DOHH2 (cell line): ENCODE results near the gene TRERF1.

Experiments
- H3F3A ChIP-seq: fragments of 200-600 bp; sonication (generic), shearing (Covaris generic); 2 replicates; pipeline ENCODE4 v1.6.0; 2016; ENCODE audit warnings: antibody characterized with exemption, mild to moderate bottlenecking; ENCODE audit not compliant: control insufficient read depth, insufficient read depth
- H3K27ac ChIP-seq: fragments of 200-600 bp; sonication (generic); 2 replicates; pipeline ENCODE4 v1.5.1; 2014; ENCODE audit warnings: low read depth, mild to moderate bottlenecking, low read length, moderate library complexity
- H3K27me3 ChIP-seq: fragments of 200-600 bp; sonication (generic); 2 replicates; pipeline ENCODE4 v1.6.1; 2014; ENCODE audit warnings: mild to moderate bottlenecking, low read length, mixed read lengths; ENCODE audit not compliant: control insufficient read depth
- H3K36me3 ChIP-seq: fragments of 200-600 bp; sonication (generic); 2 replicates; pipeline ENCODE4 v1.6.1; 2014; ENCODE audit warnings: mild to moderate bottlenecking, low read length, moderate library complexity, mixed read lengths; ENCODE audit not compliant: control insufficient read depth
- H3K4me1 ChIP-seq: fragments of 200-600 bp; sonication (generic); 2 replicates; pipeline ENCODE4 v1.6.1; 2014; ENCODE audit warnings: mild to moderate bottlenecking, low read length, mixed read lengths; ENCODE audit not compliant: control insufficient read depth
- H3K4me2 ChIP-seq: fragments of 200-600 bp; sonication (generic); 2 replicates; pipeline ENCODE4 v1.6.0; 2014; ENCODE audit warnings: mild to moderate bottlenecking, low read length, moderate library complexity
- H3K4me3 ChIP-seq: fragments of 200-600 bp; sonication (generic); 2 replicates; pipeline ENCODE4 v1.5.1; 2014; ENCODE audit warnings: mild to moderate bottlenecking, low read length, mixed read lengths
- H3K79me2 ChIP-seq: fragments of 200-600 bp; sonication (generic); 2 replicates; pipeline ENCODE4 v1.6.1; 2014; ENCODE audit warnings: mild to moderate bottlenecking, low read length, mixed read lengths; ENCODE audit not compliant: control insufficient read depth
- H3K9me2 ChIP-seq: fragments of 200-600 bp; sonication (generic); replicated peaks from 2 replicates; pipeline ENCODE4 v1.6.1; 2014; ENCODE audit warnings: mild to moderate bottlenecking, low read length, mixed read lengths; ENCODE audit not compliant: control insufficient read depth
- H3K9me3 ChIP-seq: fragments of 200-600 bp; sonication (generic); 2 replicates; pipeline ENCODE4 v1.6.1; 2014; ENCODE audit warnings: antibody characterized with exemption, low read length, mixed read lengths; ENCODE audit not compliant: control insufficient read depth, insufficient read depth
- H4K20me1 ChIP-seq: fragments of 200-600 bp; sonication (generic); 2 replicates; pipeline ENCODE4 v1.6.0; 2014; ENCODE audit warnings: low read depth, mild to moderate bottlenecking, antibody characterized with exemption, low read length, moderate library complexity; ENCODE audit not compliant: control insufficient read depth, insufficient read depth
- EZH2phosphoT487 ChIP-seq: fragments of 200-600 bp; sonication (generic); IDR thresholded peaks from 2 replicates; pipeline ENCODE4 v1.6.1; 2017; ENCODE audit warnings: borderline replicate concordance, mild to moderate bottlenecking, antibody characterized with exemption, low read length, moderate library complexity, mixed read lengths
- TF ChIP-seq, protein P1 (sequence below): fragments of 200-600 bp; sonication (generic); IDR thresholded peaks from one replicate; pipeline ENCODE4 v1.5.1; 2014; ENCODE audit warnings: antibody characterized with exemption, mild to moderate bottlenecking, low read depth, low read length; ENCODE audit not compliant: poor library complexity, severe bottlenecking

The TRERF1 gene

GRCh38 chr6:42321976-42322375, 129.8 kb downstream of the TRERF1 start:
- H3K79me2 ChIP-seq = peaks cover 48% of the 10 kb centered on the region
- no peak overlapping the region for H3K27ac ChIP-seq
- peaks cover 3% of the 10 kb centered on the region; the same call in 1 of the 2 replicates for H4K20me1 ChIP-seq

GRCh38 chr6:42320762-42321161, 131.0 kb downstream of the TRERF1 start:
- H3K4me3 ChIP-seq = no peak overlapping the region
- H4K20me1 ChIP-seq = peaks cover 3% of the 10 kb centered on the region; the same call in 1 of the 2 replicates
- peaks cover 23% of the 10 kb centered on the region for H3K4me1 ChIP-seq
- no peaks in the 10 kb centered on the region for H3K27me3 ChIP-seq
- no peak overlapping the region for H3K27ac ChIP-seq
- H3K9me3 ChIP-seq = no peaks in the 10 kb centered on the region
- no peaks in the 10 kb centered on the region for H3K36me3 ChIP-seq
- TF ChIP-seq, protein P1, sequence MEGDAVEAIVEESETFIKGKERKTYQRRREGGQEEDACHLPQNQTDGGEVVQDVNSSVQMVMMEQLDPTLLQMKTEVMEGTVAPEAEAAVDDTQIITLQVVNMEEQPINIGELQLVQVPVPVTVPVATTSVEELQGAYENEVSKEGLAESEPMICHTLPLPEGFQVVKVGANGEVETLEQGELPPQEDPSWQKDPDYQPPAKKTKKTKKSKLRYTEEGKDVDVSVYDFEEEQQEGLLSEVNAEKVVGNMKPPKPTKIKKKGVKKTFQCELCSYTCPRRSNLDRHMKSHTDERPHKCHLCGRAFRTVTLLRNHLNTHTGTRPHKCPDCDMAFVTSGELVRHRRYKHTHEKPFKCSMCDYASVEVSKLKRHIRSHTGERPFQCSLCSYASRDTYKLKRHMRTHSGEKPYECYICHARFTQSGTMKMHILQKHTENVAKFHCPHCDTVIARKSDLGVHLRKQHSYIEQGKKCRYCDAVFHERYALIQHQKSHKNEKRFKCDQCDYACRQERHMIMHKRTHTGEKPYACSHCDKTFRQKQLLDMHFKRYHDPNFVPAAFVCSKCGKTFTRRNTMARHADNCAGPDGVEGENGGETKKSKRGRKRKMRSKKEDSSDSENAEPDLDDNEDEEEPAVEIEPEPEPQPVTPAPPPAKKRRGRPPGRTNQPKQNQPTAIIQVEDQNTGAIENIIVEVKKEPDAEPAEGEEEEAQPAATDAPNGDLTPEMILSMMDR = no peak
- TF ChIP-seq EZH2phosphoT487 = no peak
- no peaks in the 10 kb centered on the region; the same call in 1 of the 2 replicates for H3F3A ChIP-seq
- H3K79me2 ChIP-seq = peaks cover 44% of the 10 kb centered on the region
- no peak overlapping the region for H3K4me2 ChIP-seq
- no peaks in the 10 kb centered on the region for H3K9me2 ChIP-seq

More at GRCh38 chr6:42321976-42322375, 129.8 kb downstream of the TRERF1 start:
- TF ChIP-seq, protein P1 = no peak
- no peak for TF ChIP-seq EZH2phosphoT487
- H3F3A ChIP-seq = no peaks in the 10 kb centered on the region; the same call in 1 of the 2 replicates
- H3K9me3 ChIP-seq = no peaks in the 10 kb centered on the region
- no peaks in the 10 kb centered on the region for H3K9me2 ChIP-seq
- no peak overlapping the region for H3K4me3 ChIP-seq
- H3K27me3 ChIP-seq = no peaks in the 10 kb centered on the region
- H3K4me1 ChIP-seq = peaks cover 16% of the 10 kb centered on the region
- no peaks in the 10 kb centered on the region for H3K36me3 ChIP-seq
- no peak overlapping the region for H3K4me2 ChIP-seq

DNA sequence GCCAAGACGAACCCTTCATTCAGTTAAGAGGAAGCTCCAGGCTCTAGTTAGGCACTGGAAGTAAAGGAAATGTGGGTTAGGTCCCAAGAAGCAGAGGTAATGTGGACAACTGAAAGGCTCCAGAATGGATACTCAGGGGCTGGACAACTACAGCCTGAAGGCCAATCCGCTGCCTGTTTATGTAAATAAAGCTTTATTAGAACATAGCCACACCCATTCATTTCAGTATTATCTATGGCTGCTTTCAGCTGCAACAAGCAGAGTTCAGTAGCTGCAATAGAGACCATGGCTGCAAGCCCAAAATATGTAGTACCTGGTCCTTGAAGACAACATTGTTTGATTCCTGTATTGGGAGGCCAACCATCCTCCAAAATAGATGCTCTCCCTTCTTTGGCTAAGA, 133.2 kb downstream of the TRERF1 start:
- Histone ChIP-seq H3K27ac (no peak overlapping the region), H3K4me2 (no peak overlapping the region), H4K20me1 (peaks cover 3% of the 10 kb centered on the region), H3K9me2 (no peaks in the 10 kb centered on the region), H3K79me2 (peaks cover 25% of the 10 kb centered on the region), H3K4me1 (peaks cover 23% of the 10 kb centered on the region), H3K36me3 (no peaks in the 10 kb centered on the region), H3F3A (no peaks in the 10 kb centered on the region; the same call in 1 of the 2 replicates), H3K27me3 (no peaks in the 10 kb centered on the region), H3K4me3 (no peak overlapping the region), H3K9me3 (no peaks in the 10 kb centered on the region)
- TF ChIP-seq, protein P1 = no peak
- TF ChIP-seq EZH2phosphoT487 = no peak
